Activated CD8-positive, alpha-beta memory T cell treated with anti-CD3 and anti-CD28 coated beads for 48 hours (primary cell): ENCODE data around the gene TNXB.
"Not testable (repeated sequence)": the region's sequence is repeated elsewhere in the genome, so short reads cannot be mapped to it uniquely, and the experiment has no call there.

Source experiments
- DNase-seq, 3 experiments: peaks; one replicate each; pipeline ENCODE4 v3.0.0-alpha.2; 2020; ENCODE audit warnings: low read depth in 2 of 3, low spot score in 2 of 3

Gene TNXB

DNA sequence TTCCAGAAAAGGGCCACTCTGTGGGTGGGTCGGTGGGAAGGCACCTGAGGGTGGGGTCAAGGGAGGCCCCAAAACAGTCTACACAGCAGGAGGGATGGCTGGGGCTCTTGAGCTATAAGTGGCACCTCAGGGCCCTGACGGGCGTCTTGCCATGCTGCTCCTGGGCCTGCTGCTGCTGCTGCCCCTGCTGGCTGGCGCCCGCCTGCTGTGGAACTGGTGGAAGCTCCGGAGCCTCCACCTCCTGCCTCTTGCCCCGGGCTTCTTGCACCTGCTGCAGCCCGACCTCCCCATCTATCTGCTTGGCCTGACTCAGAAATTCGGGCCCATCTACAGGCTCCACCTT, 103.6 kb downstream of the TNXB start:
- DNase-seq: not testable (repeated sequence)

DNA sequence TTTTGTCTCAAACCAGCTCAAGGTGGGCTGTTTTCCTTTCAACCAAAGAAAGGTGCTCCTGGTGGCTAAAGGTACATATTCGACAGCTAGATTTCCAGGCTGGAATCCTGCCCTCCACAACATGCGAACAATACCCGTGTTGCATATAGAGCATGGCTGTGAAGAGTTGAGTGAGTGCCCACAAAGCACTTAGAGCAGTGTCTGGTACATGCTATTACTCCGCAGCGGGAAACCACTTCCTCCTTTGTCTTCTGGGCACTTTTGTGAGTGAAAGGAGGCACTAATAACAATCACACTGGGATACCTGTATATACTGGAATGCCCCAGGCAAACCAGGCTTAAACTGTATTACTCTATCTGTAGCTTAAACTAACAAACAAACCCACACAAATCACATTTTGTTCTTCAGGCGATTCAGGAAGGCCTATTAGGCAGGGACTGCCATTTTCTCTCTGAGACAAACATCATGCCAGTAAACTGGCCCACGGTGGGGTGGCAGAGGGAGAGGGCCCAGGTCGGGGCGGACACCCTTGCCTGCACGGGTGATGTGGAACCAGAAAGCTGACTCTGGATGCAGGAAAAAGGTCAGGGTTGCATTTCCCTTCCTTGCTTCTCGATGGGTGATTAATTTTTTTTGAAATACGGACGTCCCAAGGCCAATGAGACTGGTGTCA, 104.1 kb downstream of the TNXB start:
- DNase-seq: not testable (repeated sequence)

DNA sequence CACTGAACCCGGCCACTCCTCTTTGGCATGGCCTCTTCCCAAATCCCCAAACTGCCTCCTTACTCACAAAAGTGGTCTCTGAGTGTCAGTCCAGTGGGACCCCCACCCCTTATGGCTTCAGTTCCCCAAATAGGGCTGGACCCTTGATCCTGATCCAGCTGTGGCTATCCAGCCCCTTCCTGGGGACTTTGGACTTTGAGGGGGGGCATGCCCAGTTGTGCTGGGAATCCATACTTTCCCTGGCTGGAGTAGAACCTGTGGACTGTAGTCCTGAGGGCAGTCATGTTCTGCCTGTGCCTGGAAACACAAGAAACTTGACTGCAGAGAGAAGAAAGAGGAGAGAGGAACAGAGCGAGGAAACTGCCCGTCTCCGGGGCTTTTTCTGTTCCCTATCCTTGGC, 104.7 kb downstream of the TNXB start:
- DNase-seq: not testable (repeated sequence)

DNA sequence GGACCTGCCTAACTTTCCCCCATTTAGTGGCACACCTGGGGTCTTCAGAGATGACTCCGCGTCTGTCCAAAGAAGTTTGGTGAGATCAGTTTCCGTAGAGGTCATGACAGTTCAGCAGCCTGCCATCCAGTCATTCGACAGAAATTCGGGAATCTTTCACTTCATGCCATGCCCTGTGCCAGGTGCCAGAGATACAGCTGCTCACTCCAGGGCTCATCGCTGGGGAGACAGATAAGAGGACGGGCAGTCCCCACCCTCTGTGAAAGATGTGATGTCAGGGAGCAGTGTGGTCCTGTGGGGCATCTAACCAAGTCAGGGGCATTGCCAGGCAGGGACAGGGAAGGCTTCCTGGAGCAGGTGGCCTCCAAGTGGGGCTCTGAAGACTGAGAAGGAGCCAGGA, 105.8 kb downstream of the TNXB start:
- not testable (repeated sequence) for DNase-seq

DNA sequence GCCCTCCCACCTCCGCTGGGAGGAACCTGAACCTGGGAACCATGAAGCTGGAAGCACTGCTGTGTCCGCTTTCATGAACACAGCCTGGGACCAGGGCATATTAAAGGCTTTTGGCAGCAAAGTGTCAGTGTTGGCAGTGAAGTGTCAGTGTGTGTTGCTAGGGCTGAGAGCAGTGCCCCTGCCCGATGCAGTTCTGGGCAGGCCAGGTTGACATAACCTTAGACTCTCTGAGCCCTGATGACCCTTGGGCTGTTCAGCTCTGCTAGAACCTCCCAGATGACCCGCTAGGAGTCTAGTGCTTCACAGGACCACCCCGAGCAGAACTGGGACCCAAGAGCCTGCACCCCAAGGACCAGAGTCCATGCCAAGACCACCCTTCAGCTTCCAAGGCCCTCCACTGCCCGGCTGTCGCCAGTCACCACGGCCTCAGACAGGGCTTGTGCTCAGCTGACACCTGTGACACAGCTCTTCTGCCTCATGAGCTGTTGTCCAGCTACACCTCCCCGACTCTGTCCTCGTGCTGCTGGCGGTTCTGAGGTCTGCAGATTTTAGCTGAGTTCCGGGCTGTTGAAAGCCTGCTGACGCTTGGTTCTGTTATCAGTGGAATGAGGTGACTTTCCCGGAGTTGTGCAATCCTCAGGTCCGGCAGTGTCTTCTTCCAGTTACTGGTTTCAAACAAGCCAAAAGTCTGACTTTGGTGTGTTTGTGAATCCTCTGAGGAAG, 106.4 kb downstream of the TNXB start:
- DNase-seq: not testable (repeated sequence)

DNA sequence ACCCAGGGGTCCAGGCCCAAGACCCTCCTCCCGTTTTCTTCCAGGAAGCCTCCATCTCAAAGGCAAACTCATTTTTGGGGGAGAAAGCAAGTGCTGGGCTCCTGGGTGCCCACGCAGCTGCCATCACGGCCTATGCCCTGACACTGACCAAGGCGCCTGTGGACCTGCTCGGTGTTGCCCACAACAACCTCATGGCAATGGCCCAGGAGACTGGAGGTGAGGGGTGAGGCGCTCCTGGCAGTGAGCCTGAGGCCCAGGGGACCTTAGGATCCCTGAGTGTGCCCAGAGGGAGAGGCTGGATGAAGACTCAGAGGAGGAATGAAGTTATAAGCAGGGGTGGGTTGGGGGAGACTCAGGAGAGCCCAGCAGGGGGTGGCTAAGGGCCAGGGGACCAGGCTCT, 112.8 kb downstream of the TNXB start:
- DNase-seq: not testable (repeated sequence)

DNA sequence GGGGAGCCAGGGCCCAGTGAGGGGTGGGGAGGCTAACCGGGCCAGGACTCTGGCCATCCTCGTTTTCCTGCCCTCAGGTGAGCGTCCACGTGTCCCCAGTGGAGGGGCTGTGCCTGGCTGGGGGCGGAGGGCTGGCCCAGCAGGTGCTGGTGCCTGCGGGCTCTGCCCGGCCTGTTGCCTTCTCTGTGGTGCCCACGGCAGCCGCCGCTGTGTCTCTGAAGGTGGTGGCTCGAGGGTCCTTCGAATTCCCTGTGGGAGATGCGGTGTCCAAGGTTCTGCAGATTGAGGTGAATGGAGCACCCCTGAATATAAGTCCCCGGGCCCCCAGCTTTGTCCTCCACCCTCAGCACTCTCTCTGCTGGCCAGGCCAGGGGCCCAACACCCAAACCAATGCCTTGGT, 114.7 kb downstream of the TNXB start:
- not testable (repeated sequence) for DNase-seq
